B cell (primary cell): Measurements from ENCODE around the gene UNC13C.

Source experiments
- EZH2 ChIP-seq: IDR thresholded peaks from 2 replicates; pipeline ENCODE4 v1.6.1; 2012; ENCODE audit warnings: borderline replicate concordance, low read depth, mild to moderate bottlenecking, moderate library complexity, low read length; ENCODE audit not compliant: insufficient read depth, poor library complexity, severe bottlenecking
- TF ChIP-seq, protein P1 (sequence below): fragments of 200-600 bp; IDR thresholded peaks from one replicate; pipeline ENCODE4 v1.8.0; 2022; ENCODE audit warnings: antibody characterized with exemption, mild to moderate bottlenecking

- TF ChIP-seq, protein P1, sequence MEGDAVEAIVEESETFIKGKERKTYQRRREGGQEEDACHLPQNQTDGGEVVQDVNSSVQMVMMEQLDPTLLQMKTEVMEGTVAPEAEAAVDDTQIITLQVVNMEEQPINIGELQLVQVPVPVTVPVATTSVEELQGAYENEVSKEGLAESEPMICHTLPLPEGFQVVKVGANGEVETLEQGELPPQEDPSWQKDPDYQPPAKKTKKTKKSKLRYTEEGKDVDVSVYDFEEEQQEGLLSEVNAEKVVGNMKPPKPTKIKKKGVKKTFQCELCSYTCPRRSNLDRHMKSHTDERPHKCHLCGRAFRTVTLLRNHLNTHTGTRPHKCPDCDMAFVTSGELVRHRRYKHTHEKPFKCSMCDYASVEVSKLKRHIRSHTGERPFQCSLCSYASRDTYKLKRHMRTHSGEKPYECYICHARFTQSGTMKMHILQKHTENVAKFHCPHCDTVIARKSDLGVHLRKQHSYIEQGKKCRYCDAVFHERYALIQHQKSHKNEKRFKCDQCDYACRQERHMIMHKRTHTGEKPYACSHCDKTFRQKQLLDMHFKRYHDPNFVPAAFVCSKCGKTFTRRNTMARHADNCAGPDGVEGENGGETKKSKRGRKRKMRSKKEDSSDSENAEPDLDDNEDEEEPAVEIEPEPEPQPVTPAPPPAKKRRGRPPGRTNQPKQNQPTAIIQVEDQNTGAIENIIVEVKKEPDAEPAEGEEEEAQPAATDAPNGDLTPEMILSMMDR, result no peak
- no peak for TF ChIP-seq EZH2
Observed at GRCh38 chr15:54560417-54560816, 582.2 kb downstream of the UNC13C start.
